AG04449 (cell line): ENCODE results near the gene AP1AR.

Experiments
- CTCF ChIA-PET: fragments of 350-600 bp; formaldehyde crosslinking; extraction: SDS; loops from one replicate; lab custom pipeline; 2021; ENCODE audit warnings: antibody characterized with exemption; lab: Yijun Ruan, JAX
- POLR2A ChIA-PET: fragments of 400-600, 350-600 bp; formaldehyde crosslinking; extraction: SDS; loops from one replicate; lab custom pipeline; 2020; ENCODE audit warnings: antibody characterized with exemption, inconsistent platforms; lab: Yijun Ruan, JAX
- DNase-seq: peaks from one replicate; pipeline ENCODE4 v3.0.0-alpha.2; 2010; ENCODE audit warnings: low read depth, low spot score
- H3K4me3 ChIP-seq: 2 replicates; pipeline ENCODE4 v1.5.1; 2011; ENCODE audit warnings: low read depth, mild to moderate bottlenecking, control low read depth, low read length
- CTCF ChIP-seq: IDR thresholded peaks from one replicate; pipeline ENCODE4 v1.5.1; 2011; ENCODE audit warnings: mild to moderate bottlenecking, moderate library complexity, low read length, control low read depth, inconsistent platforms; ENCODE audit not compliant: insufficient read depth; ENCODE audit errors: missing control alignments

The AP1AR gene

GRCh38 chr4:112251019-112251643 lies 19.5 kb downstream of the AP1AR start:
- DNase-seq = no peak
- CTCF ChIA-PET = interaction anchor here (0.9 to 2.6 kb wide), 5 partner anchors 15 to 157 kb away, joined by 3 to 13 read pairs (median 4); no protein-coding TSS in a partner anchor
- TF ChIP-seq CTCF = no peak
- no peak overlapping the region for H3K4me3 ChIP-seq
- POLR2A ChIA-PET = no interaction called here

GRCh38 chr4:112252234-112252633 lies 20.6 kb downstream of the AP1AR start:
- H3K4me3 ChIP-seq = no peak overlapping the region
- ChIA-PET CTCF (no interaction called here), POLR2A (no interaction called here)
- DNase-seq = no peak
- TF ChIP-seq CTCF = no peak

GRCh38 chr4:112253382-112254000 lies 21.9 kb downstream of the AP1AR start:
- no peak for TF ChIP-seq CTCF
- POLR2A ChIA-PET = no interaction called here
- CTCF ChIA-PET = interaction anchor here (1.0 kb wide), 1 partner anchor 18 kb away, joined by 4 read pairs; no protein-coding TSS in a partner anchor
- no peak overlapping the region for H3K4me3 ChIP-seq
- no peak for DNase-seq

GRCh38 chr4:112257098-112257497 lies 25.5 kb downstream of the AP1AR start:
- no peak for TF ChIP-seq CTCF
- no peak overlapping the region for H3K4me3 ChIP-seq
- DNase-seq = no peak
- ChIA-PET POLR2A (no interaction called here), CTCF (interaction anchor here (1.0 to 2.3 kb wide), 6 partner anchors 10 to 158 kb away, joined by 3 to 14 read pairs (median 6); no protein-coding TSS in a partner anchor)

- no peak for TF ChIP-seq CTCF
- CTCF ChIA-PET = interaction anchor here (0.6 to 3.8 kb wide), 17 partner anchors 10 to 262 kb away, joined by 3 to 42 read pairs (median 4); partner anchors contain the start of genes AP1AR and TIFA
- POLR2A ChIA-PET = no interaction called here
- no peak for DNase-seq
- H3K4me3 ChIP-seq = no peak overlapping the region
Measured at GRCh38 chr4:112266823-112267222, 35.2 kb downstream of the AP1AR start.

- TF ChIP-seq CTCF = no peak
- no peak overlapping the region for H3K4me3 ChIP-seq
- POLR2A ChIA-PET = no interaction called here
- CTCF ChIA-PET = no interaction called here
- no peak for DNase-seq
Measured at GRCh38 chr4:112270051-112270450, 38.5 kb downstream of the AP1AR start.
